Upper lobe of left lung (tissue), 6 donors: ENCODE results near the gene CRTC1. TPM values are rescaled to one million over a fixed set of nuclear protein-coding genes. Genes with fewer than 3 reads are reported as not detected.
A peak's percentile ranks its signal among the peaks of the same experiment; 100 is the strongest.
"Not testable (repeated sequence)": the region's sequence is repeated elsewhere in the genome, so short reads cannot be mapped to it uniquely, and the experiment has no call there.

ENCODE experiments used
- ATAC-seq, 2 donors: fragments of 200-7000 bp; cut with Tn5 transposase; one replicate each; pipeline ENCODE4 v1.9.1; 2022; ENCODE audit warnings: mild to moderate bottlenecking in 2 of 2, moderate library complexity in 2 of 2; ENCODE audit not compliant: low FRiP score in 2 of 2
- DNase-seq, 2 donors: peaks; one replicate each; pipeline ENCODE4 v3.0.0-alpha.2; 2019 to 2020
- H3K27ac ChIP-seq, 4 donors: fragments of 200-600 bp; sonication (generic); one replicate each; pipeline ENCODE4 v1.5.1; 2016 to 2019
- H3K27me3 ChIP-seq, 4 donors: fragments of 200-600 bp; sonication (generic); one replicate each; pipeline ENCODE4 v1.5.1; 2017 to 2019
- H3K36me3 ChIP-seq, 4 donors: fragments of 200-600 bp; sonication (generic); one replicate each; pipeline ENCODE4 v1.5.1; 2016 to 2019
- H3K4me1 ChIP-seq, 4 donors: fragments of 200-600 bp; sonication (generic); one replicate each; pipeline ENCODE4 v1.5.1; 2018 to 2019
- H3K4me3 ChIP-seq, 4 donors: fragments of 200-600 bp; sonication (generic); one replicate each; pipeline ENCODE4 v1.5.1; 2017 to 2019; ENCODE audit warnings: mild to moderate bottlenecking in 2 of 4, moderate library complexity in 1 of 4
- H3K9me3 ChIP-seq, 4 donors: fragments of 200-600 bp; sonication (generic); one replicate each; pipeline ENCODE4 v1.5.1; 2018 to 2019
- EP300 ChIP-seq, 4 donors: sonication (generic); formaldehyde crosslinking; IDR thresholded peaks; one replicate each; pipeline ENCODE4 v1.5.1; 2017; ENCODE audit warnings: antibody characterized with exemption in 4 of 4, control low read depth in 2 of 4
- POLR2A ChIP-seq, 4 donors: fragments of 450-650 bp; IDR thresholded peaks; one replicate each; pipeline ENCODE4 v1.5.1; 2016 to 2017; ENCODE audit warnings: antibody characterized with exemption in 4 of 4, mild to moderate bottlenecking in 2 of 4
- POLR2AphosphoS5 ChIP-seq, 2 donors: sonication (generic); formaldehyde crosslinking; IDR thresholded peaks; one replicate each; pipeline ENCODE4 v1.5.1; 2017; ENCODE audit warnings: antibody characterized with exemption in 2 of 2
- WGBS, 2 donors: methylation state at CpG; one replicate each; pipeline ENCODE4 v1.1.5; 2017 to 2018; 5-methylcytosine and 5-hydroxymethylcytosine counted together
- total RNA-seq, 6 donors: library from RNA; depleted of rRNA in 4 of 6; stranded (reverse); fragments of >200 nt in 4 of 6; gene quantifications; one replicate each; pipeline versions ENCODE4 v1.1.0 to v1.2.1, GENCODE V29; 2016 to 2021
- TF ChIP-seq, protein P1 (sequence below), 6 experiments: fragments of 450-650 bp in 4 of 6; fragments of 200-600 bp in 2 of 6; sonication (generic) in 2 of 6; IDR thresholded peaks; one replicate each; pipeline ENCODE4 v1.5.1; 2016 to 2019; ENCODE audit warnings: antibody characterized with exemption in 6 of 6
- donor health status: DM: no; HTN: no; CAD: no; lungs with moderate emphysema.
- donor health status: DM: no; HTN: yes; CAD: no; lungs with severe emphysema.

The CRTC1 gene
- total RNA-seq, 6 donors from 2014 or later, result 5.9 to 27.2 (median 15.6) TPM

DNA sequence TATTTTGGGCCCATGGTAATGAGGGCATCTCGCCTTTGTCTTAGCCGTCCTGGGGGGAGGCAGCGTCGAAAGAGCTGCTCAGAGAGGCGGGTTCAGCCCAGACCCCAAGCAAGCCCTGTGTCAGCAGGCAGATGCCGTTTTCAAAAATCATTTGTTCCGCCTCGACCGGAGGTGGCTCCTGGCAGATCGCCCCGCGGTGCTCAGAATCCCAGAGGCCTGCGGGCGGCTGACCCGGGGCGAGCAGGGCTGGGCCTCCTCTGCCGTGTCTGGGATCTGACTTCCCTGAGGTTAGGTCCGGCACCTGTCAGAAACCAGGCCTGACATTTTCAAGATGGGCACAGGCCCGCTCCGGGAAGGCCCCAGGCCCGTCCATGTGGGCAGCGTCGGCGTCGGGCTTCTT is 36.1 kb downstream of the CRTC1 start:
- no peak overlapping the region for H3K4me3 ChIP-seq
- H3K27ac ChIP-seq, result no peak overlapping the region
- H3K4me1 ChIP-seq, result peaks cover 0 to 4% (median 0%) of the 10 kb centered on the region in 4 donors
- DNase-seq (peak in 1 of 2 donors; percentile 75), ATAC-seq (no peak)
- TF ChIP-seq, protein P1, sequence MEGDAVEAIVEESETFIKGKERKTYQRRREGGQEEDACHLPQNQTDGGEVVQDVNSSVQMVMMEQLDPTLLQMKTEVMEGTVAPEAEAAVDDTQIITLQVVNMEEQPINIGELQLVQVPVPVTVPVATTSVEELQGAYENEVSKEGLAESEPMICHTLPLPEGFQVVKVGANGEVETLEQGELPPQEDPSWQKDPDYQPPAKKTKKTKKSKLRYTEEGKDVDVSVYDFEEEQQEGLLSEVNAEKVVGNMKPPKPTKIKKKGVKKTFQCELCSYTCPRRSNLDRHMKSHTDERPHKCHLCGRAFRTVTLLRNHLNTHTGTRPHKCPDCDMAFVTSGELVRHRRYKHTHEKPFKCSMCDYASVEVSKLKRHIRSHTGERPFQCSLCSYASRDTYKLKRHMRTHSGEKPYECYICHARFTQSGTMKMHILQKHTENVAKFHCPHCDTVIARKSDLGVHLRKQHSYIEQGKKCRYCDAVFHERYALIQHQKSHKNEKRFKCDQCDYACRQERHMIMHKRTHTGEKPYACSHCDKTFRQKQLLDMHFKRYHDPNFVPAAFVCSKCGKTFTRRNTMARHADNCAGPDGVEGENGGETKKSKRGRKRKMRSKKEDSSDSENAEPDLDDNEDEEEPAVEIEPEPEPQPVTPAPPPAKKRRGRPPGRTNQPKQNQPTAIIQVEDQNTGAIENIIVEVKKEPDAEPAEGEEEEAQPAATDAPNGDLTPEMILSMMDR (IDR thresholded peaks at IDR 0.05), result no peak
- no peak for TF ChIP-seq POLR2AphosphoS5 (IDR thresholded peaks at IDR 0.05)
- TF ChIP-seq POLR2A (IDR thresholded peaks at IDR 0.05), result no peak
- TF ChIP-seq EP300 (IDR thresholded peaks at IDR 0.05), result no peak
- H3K36me3 ChIP-seq, result peaks cover 0 to 5% (median 0%) of the 10 kb centered on the region in 4 donors
- no peaks in the 10 kb centered on the region for H3K27me3 ChIP-seq
- WGBS, 2 donors, result 85 to 89% methylated on average over 6 to 25 of the region's 25 CpGs
- no peaks in the 10 kb centered on the region for H3K9me3 ChIP-seq

- Histone ChIP-seq H3K27ac (no peak overlapping the region), H3K36me3 (peaks cover 0 to 5% (median 0%) of the 10 kb centered on the region in 4 donors), H3K27me3 (no peaks in the 10 kb centered on the region), H3K4me1 (no peaks in the 10 kb centered on the region), H3K9me3 (no peaks in the 10 kb centered on the region), H3K4me3 (no peak overlapping the region)
- TF ChIP-seq POLR2A (IDR thresholded peaks at IDR 0.05), result no peak
- no peak for TF ChIP-seq POLR2AphosphoS5 (IDR thresholded peaks at IDR 0.05)
- no peak for TF ChIP-seq EP300 (IDR thresholded peaks at IDR 0.05)
- TF ChIP-seq, protein P1 (IDR thresholded peaks at IDR 0.05), result no peak
- peak in 1 of 2 donors; percentile 73 for DNase-seq
- WGBS, 2 donors, result 87 to 95% methylated on average over 9 to 21 of the region's 21 CpGs
- no peak for ATAC-seq
Measured at GRCh38 chr19:18723871-18724377, 40.4 kb downstream of the CRTC1 start.

- no peak for DNase-seq
- TF ChIP-seq EP300 (IDR thresholded peaks at IDR 0.05) (no peak), POLR2A (IDR thresholded peaks at IDR 0.05) (no peak), POLR2AphosphoS5 (IDR thresholded peaks at IDR 0.05) (no peak)
- TF ChIP-seq, protein P1 (IDR thresholded peaks at IDR 0.05), result no peak
- Histone ChIP-seq H3K4me3 (no peak overlapping the region), H3K9me3 (no peaks in the 10 kb centered on the region), H3K27ac (no peak overlapping the region), H3K27me3 (no peaks in the 10 kb centered on the region), H3K36me3 (peaks cover 0 to 5% (median 0%) of the 10 kb centered on the region in 4 donors), H3K4me1 (no peaks in the 10 kb centered on the region)
- ATAC-seq, result peak in 1 of 2 donors; percentile 61
- 93 to 95% methylated on average over 14 to 30 of the region's 30 CpGs for whole genome bisulfite sequencing, 2 donors
Measured at GRCh38 chr19:18725841-18726770, 42.6 kb downstream of the CRTC1 start.

DNA sequence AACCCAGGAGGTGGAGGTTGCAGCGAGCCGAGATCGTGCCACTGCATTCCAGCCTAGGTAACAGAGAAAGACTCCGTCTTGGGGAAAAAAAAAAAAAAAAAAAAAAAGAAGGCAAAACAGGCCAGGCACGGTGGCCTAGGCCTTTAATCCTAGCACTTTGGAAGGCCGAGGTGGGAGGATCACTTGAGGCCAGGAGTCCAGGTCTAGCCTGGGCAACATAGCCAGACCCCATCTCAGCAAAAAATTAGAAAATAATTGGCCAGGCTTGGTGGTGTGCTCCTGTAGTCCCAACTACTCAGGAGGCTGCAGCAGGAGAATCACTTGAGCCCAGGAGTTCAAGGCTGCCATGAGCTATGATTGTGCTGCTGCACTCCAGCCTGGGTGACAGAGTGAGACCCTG is 43.4 kb downstream of the CRTC1 start:
- Histone ChIP-seq H3K4me1 (no peaks in the 10 kb centered on the region), H3K9me3 (no peaks in the 10 kb centered on the region), H3K36me3 (peaks cover 0 to 5% (median 0%) of the 10 kb centered on the region in 4 donors), H3K27ac (no peak overlapping the region), H3K4me3 (no peak overlapping the region), H3K27me3 (no peaks in the 10 kb centered on the region)
- TF ChIP-seq POLR2AphosphoS5 (IDR thresholded peaks at IDR 0.05), result no peak
- TF ChIP-seq, protein P1 (IDR thresholded peaks at IDR 0.05), result no peak
- no peak for TF ChIP-seq POLR2A (IDR thresholded peaks at IDR 0.05)
- TF ChIP-seq EP300 (IDR thresholded peaks at IDR 0.05), result no peak
- ATAC-seq (no peak), DNase-seq (no peak)
- 78 to 94% methylated on average over 5 to 6 of the region's 6 CpGs for WGBS, 2 donors

- not testable (repeated sequence) for ATAC-seq, H3K9me3 ChIP-seq, H3K4me3 ChIP-seq, H3K36me3 ChIP-seq, DNase-seq, H3K4me1 ChIP-seq, H3K27ac ChIP-seq, H3K27me3 ChIP-seq
- 95 to 98% methylated on average over 6 of the region's 6 CpGs for WGBS, 2 donors
Measured at GRCh38 chr19:18727602-18728001, 44.1 kb downstream of the CRTC1 start.
